ENCODE results near the gene PHF21A. TPM values are rescaled to one million over a fixed set of nuclear protein-coding genes. Genes with fewer than 3 reads are reported as not detected.

The PHF21A gene
- total RNA-seq, 1 donor from 2014 or later = 71.1 TPM

DNA sequence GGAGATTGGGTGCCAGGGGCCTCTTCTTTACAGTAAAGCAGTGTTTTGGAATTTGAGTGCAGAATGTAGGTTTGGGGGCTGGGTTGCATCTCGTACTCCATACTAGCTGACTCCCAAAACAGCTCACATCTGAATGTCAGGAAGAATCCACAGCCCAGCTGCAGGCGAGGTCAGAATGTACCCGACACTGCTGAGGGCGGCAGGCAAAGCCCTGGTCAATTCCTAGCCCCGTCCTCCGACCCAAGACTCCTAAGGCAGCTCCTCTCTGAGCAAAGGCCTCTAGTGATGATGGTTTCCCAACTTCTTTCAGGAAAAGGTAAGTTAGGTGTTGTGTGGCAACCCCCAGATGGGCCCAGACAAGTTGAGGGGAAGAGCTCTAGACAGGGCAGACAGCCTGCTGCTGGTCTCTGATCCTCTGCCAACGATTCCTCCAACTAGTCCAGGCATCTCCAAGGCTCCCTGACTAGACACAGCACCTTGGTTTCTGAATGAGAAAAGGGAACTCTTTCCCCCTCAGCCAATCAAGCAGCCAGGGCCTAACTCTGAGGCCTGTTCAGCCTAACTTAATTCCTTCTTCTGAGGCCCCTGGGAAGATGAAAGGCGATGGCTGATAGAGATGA lies 190.2 kb downstream of the PHF21A start:
- Mint-ChIP-seq H3K36me3 (ENCODE audit: unreplicated experiment) (peaks cover 5% of the 10 kb centered on the region), H3K9me3 (ENCODE audit: unreplicated experiment) (peaks cover 5% of the 10 kb centered on the region), H3K27me3 (ENCODE audit: unreplicated experiment) (peaks cover 5% of the 10 kb centered on the region), H3K4me3 (ENCODE audit: unreplicated experiment) (no peak overlapping the region), H3K27ac (ENCODE audit: unreplicated experiment) (no peak overlapping the region), H3K4me1 (ENCODE audit: low read depth, unreplicated experiment) (peaks cover 8% of the 10 kb centered on the region)
- TF ChIP-seq, protein P1, sequence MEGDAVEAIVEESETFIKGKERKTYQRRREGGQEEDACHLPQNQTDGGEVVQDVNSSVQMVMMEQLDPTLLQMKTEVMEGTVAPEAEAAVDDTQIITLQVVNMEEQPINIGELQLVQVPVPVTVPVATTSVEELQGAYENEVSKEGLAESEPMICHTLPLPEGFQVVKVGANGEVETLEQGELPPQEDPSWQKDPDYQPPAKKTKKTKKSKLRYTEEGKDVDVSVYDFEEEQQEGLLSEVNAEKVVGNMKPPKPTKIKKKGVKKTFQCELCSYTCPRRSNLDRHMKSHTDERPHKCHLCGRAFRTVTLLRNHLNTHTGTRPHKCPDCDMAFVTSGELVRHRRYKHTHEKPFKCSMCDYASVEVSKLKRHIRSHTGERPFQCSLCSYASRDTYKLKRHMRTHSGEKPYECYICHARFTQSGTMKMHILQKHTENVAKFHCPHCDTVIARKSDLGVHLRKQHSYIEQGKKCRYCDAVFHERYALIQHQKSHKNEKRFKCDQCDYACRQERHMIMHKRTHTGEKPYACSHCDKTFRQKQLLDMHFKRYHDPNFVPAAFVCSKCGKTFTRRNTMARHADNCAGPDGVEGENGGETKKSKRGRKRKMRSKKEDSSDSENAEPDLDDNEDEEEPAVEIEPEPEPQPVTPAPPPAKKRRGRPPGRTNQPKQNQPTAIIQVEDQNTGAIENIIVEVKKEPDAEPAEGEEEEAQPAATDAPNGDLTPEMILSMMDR (IDR thresholded peaks at IDR 0.05; ENCODE audit: partially characterized antibody, unreplicated experiment) = no peak
- DNase-seq = no peak

- peaks cover 7% of the 10 kb centered on the region for H3K9me3 Mint-ChIP-seq (ENCODE audit: unreplicated experiment)
- DNase-seq = no peak
- no peak overlapping the region for H3K27ac Mint-ChIP-seq (ENCODE audit: unreplicated experiment)
- H3K4me3 Mint-ChIP-seq (ENCODE audit: unreplicated experiment) = no peak overlapping the region
- TF ChIP-seq, protein P1 (IDR thresholded peaks at IDR 0.05; ENCODE audit: partially characterized antibody, unreplicated experiment) = no peak
- peaks cover 10% of the 10 kb centered on the region for H3K4me1 Mint-ChIP-seq (ENCODE audit: low read depth, unreplicated experiment)
- H3K27me3 Mint-ChIP-seq (ENCODE audit: unreplicated experiment) = peaks cover 8% of the 10 kb centered on the region
- H3K36me3 Mint-ChIP-seq (ENCODE audit: unreplicated experiment) = peaks cover 5% of the 10 kb centered on the region
Measured at GRCh38 chr11:45930031-45930794, 191.0 kb downstream of the PHF21A start.

DNA sequence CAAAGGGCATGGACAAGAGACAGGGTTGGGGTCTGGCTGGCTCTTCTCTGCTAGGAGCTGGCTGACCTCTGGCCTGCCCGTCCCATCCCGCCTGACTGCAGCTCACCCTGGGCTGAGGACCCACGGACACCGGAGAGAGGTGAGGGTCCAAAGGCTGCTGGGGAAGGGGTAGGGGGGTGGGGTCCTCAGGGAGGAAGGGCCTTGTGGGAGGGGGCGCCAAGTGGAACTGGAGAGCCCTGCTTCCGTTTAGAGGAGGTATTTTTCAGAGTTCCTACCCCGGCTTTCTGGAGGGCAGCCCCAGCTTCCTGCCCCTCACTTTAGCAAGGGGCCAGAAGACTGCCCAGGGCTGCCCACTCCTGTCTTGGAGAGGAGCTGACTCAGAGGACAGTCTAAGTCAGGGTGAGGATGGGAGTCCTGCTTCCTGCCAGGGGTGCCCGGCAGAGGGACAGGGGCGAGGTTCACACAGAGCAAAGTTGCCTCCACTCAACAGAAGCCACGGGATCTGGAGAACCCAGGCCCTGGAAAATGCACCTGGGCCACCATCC lies 191.7 kb downstream of the PHF21A start:
- DNase-seq = no peak
- H3K27me3 Mint-ChIP-seq (ENCODE audit: unreplicated experiment) = peaks cover 12% of the 10 kb centered on the region
- peaks cover 10% of the 10 kb centered on the region for H3K4me1 Mint-ChIP-seq (ENCODE audit: low read depth, unreplicated experiment)
- peaks cover 5% of the 10 kb centered on the region for H3K36me3 Mint-ChIP-seq (ENCODE audit: unreplicated experiment)
- H3K9me3 Mint-ChIP-seq (ENCODE audit: unreplicated experiment) = peaks cover 5% of the 10 kb centered on the region
- TF ChIP-seq, protein P1 (IDR thresholded peaks at IDR 0.05; ENCODE audit: partially characterized antibody, unreplicated experiment) = no peak
- no peak overlapping the region for H3K4me3 Mint-ChIP-seq (ENCODE audit: unreplicated experiment)
- no peak overlapping the region for H3K27ac Mint-ChIP-seq (ENCODE audit: unreplicated experiment)

DNA sequence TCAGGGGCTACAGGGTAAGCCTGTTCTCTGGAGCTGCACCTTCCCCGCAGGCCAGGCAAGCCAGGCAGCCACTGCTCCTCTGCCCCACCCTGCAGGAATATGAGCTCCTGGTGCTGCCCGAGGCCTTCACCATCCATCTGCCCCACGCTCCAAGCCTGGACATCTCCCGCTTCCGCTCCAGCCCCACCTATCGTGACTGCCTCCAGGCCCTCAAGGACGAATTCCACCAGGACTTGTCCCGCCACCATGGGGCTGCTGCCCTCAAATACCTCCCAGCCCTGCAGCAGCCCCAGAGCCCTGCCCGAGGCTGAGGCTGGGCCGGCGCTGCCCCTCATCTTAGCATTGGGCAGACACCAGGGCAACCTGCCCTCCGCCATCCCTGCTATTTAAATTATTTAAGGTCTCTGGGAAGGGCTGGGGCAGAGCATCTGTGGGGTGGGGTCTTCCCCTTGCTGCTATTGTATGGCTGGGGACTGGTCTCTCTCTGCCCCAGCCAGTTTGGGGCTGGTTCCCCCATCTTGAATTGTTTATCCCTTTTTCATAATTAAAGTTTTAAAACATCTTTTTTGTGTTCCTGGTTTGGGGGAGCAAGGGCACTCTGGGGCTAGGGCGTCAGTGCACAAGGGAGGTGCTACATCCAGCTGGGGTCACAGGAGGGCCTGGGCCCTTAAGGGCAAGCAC lies 192.6 kb downstream of the PHF21A start:
- no peak for DNase-seq

More for the DNA sequence above, 192.6 kb downstream of the PHF21A start:
- Mint-ChIP-seq H3K36me3 (ENCODE audit: unreplicated experiment) (peaks cover 5% of the 10 kb centered on the region), H3K27ac (ENCODE audit: unreplicated experiment) (no peak overlapping the region), H3K4me1 (ENCODE audit: low read depth, unreplicated experiment) (peaks cover 14% of the 10 kb centered on the region), H3K4me3 (ENCODE audit: unreplicated experiment) (no peak overlapping the region), H3K27me3 (ENCODE audit: unreplicated experiment) (peaks cover 19% of the 10 kb centered on the region), H3K9me3 (ENCODE audit: unreplicated experiment) (peaks cover 9% of the 10 kb centered on the region)
- TF ChIP-seq, protein P1 (IDR thresholded peaks at IDR 0.05; ENCODE audit: partially characterized antibody, unreplicated experiment) = no peak

All from glutamatergic neuron (in vitro differentiated cells).